Cardiac fibroblast (primary cell): Measurements from ENCODE around the gene CSMD2.

ENCODE experiments used
- DNase-seq, 2 donors: peaks; one replicate each; pipeline versions ENCODE4 v3.0.0 to v3.0.0-alpha.2; 2010; ENCODE audit warnings: low read depth in 2 of 2
- H3K4me3 ChIP-seq, 2 donors: replicated peaks in 1 of 2; 1 replicate in 1 of 2; 2 replicates in 1 of 2; pipeline ENCODE4 v1.5.1; 2011; ENCODE audit warnings: low read depth in 2 of 2, low read length in 2 of 2, mild to moderate bottlenecking in 2 of 2, moderate library complexity in 1 of 2
- TF ChIP-seq, protein P1 (sequence below): IDR thresholded peaks from one replicate; pipeline ENCODE4 v1.5.1; 2011; ENCODE audit warnings: low read depth, mild to moderate bottlenecking, low read length, inconsistent platforms

CSMD2 gene

DNA sequence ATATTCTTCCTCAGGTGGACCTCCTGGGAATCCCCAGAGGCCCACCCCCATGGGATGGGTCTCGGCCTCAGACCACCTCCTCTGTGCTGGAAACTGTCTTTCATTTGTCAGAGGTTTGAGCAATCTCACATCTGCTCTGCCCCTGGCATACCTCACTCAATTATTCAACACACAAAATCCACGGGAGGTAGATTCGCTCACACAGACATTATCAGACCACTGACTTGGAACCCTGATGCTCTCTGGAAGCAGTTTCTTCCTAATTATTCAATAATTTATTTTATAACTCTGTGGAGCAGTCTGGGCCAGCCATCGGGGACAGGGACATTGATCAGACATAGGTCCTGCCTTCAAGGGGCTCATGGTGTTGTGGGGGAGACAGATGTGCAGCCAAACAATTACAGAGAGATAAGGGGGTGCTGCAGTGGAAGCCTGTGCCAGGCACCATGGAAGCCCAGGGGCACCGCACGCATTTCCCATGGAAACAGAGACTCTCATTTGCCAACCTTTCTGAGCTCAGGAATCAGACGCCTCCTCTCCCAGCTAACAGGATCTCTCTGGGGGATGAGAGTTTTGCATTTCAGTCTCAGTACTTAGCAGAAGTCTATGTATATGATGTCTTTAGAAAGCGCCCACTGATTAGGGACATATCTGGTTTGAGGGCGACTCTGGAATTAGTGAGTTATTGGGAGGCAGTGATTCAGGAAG, 204.7 kb downstream of the CSMD2 start:
- H3K4me3 ChIP-seq = no peak overlapping the region
- TF ChIP-seq, protein P1, sequence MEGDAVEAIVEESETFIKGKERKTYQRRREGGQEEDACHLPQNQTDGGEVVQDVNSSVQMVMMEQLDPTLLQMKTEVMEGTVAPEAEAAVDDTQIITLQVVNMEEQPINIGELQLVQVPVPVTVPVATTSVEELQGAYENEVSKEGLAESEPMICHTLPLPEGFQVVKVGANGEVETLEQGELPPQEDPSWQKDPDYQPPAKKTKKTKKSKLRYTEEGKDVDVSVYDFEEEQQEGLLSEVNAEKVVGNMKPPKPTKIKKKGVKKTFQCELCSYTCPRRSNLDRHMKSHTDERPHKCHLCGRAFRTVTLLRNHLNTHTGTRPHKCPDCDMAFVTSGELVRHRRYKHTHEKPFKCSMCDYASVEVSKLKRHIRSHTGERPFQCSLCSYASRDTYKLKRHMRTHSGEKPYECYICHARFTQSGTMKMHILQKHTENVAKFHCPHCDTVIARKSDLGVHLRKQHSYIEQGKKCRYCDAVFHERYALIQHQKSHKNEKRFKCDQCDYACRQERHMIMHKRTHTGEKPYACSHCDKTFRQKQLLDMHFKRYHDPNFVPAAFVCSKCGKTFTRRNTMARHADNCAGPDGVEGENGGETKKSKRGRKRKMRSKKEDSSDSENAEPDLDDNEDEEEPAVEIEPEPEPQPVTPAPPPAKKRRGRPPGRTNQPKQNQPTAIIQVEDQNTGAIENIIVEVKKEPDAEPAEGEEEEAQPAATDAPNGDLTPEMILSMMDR = no peak
- no peak for DNase-seq

DNA sequence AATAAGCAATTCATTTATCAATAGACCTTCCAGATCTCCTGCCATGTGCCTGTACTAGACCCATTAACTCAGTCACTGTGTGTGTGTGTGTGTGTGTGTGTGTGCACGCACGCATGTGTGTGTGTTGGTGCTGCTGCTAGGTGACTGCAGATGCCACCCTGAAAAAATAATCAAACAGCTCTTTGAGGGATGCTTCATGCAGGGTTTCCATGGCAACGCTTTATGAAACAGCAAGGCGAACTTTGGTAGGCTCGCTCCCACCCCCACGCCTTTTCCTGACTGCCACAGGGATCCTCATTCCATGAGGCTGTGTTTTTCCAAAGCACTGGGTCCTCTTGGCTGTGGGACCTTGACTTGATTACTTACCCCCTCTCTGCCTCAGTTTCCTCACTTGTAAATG, 207.2 kb downstream of the CSMD2 start:
- no peak for DNase-seq
- TF ChIP-seq, protein P1 = no peak
- no peak overlapping the region for H3K4me3 ChIP-seq

DNA sequence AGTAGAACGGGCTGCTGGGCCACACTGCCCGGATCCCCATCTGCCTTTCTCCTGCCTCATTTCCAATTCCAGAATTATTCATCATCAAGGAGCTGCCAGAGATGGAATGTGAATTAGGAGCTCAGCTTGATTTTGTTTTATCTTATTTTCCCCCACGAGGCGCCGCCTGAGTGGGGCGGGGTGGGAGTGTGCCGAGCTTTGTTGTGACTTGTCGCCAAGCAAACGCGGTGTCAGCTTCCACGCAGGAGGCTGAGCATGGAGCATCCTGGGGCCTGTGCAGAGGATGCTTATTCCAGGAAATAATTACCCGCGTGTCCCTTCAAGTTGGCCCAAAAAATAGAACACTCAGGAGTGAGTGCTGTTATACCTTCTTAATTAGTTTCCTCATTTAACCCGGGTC, 209.9 kb downstream of the CSMD2 start:
- TF ChIP-seq, protein P1 = no peak
- DNase-seq = no peak
- H3K4me3 ChIP-seq = no peak overlapping the region

DNA sequence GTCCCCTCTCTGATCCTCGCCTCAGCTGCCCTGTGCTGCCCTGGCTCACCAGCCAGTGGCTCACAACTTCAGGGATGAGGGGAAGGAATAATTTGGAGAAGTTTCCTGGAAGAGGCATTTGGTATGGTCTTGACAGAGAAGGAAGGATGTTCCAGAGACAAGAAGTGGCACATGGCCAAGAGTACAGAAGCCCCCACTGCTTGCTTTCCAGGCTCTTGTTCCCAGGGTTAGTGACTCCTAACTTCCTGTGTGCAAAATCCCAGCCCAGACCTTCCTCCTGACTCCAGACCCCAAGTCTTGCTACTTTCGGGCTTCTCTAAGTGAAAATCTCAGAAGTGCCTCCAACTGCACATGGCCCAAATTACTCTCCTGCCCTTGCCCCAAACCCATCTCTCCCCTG, 215.5 kb downstream of the CSMD2 start:
- TF ChIP-seq, protein P1 = no peak
- no peak overlapping the region for H3K4me3 ChIP-seq
- DNase-seq = no peak

DNA sequence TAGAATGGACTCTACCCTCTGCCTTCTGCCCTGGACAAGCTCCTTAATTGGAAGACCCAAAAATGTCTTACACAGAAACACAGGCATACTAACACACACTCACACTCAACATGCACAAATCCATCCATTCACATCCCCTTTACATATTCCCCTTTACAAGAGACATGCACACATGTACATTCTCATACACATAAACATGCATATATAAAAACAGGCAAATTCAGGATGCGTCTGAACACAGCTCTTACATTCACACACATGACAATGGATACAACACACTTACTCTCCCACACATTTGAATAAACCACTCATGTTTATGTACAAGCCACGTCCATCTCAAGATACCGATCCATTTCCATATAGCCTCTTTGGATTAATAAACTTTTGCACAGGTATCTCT, 216.7 kb downstream of the CSMD2 start:
- TF ChIP-seq, protein P1 = no peak
- no peak overlapping the region for H3K4me3 ChIP-seq
- no peak for DNase-seq

DNA sequence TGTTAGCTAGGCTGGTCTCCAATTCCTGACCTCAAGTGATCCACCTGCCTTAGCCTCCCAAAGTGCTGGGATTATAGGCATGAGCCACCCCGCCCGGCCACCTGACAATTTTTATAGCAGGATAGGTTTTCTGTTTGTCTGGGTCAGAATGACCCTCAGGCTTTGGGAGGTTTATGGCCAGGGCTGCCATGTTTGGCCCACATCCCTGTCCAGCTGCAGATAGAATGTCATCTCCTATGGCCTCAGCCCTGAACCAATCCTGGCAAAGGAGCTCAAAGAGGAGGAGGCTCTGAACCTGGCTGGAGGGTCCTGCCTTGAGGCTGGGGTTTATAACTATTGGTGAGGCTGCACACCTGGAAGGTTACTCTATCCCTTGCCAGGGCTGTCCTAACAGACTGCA, 218.2 kb downstream of the CSMD2 start:
- no peak overlapping the region for H3K4me3 ChIP-seq
- TF ChIP-seq, protein P1 = no peak
- no peak for DNase-seq

DNA sequence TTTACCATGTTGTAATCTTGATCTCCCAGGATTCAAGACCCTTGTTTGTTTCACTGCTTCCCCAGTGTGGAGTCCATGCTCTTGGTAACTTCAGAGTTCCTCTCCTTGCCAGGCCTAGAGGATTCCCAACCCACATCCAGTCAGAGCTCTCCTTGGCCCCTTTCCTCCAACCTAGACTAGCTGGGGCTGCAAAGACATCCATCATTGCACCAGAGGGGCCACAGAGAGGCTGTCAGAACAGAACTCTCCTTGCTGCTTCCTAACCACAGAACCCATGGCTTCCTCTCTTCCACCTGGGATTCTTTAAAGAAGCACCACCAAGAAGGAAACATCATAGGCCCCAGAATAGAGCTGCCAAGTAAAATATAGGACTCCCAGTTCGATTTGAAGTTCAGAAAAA, 220.2 kb downstream of the CSMD2 start:
- no peak overlapping the region for H3K4me3 ChIP-seq
- no peak for DNase-seq
- TF ChIP-seq, protein P1 = no peak
